H1 (cell line): Measurements from ENCODE around the gene TSEN34. TPM values are rescaled to one million over a fixed set of nuclear protein-coding genes. Genes with fewer than 3 reads are reported as not detected.

Source experiments
- CTCF ChIA-PET: fragments of 300-600 bp; sonication (Branson Sonifier 250); formaldehyde crosslinking; loops from one replicate; lab custom pipeline; 2021; ENCODE audit not compliant: partially characterized antibody; lab: Charles Lee
- POLR2A ChIA-PET: fragments of 300-600 bp; sonication (Branson Sonifier 250); formaldehyde crosslinking; loops from one replicate; lab custom pipeline; 2021; ENCODE audit warnings: inconsistent platforms; ENCODE audit not compliant: partially characterized antibody; lab: Charles Lee
- DNase-seq, 2 experiments: peaks; one replicate each; pipeline versions ENCODE4 v3.0.0 to v3.0.0-alpha.2; 2010 to 2022; ENCODE audit warnings: low spot score in 2 of 2, low read depth in 1 of 2, mixed read lengths in 1 of 2
- FAIRE-seq: peaks from 2 replicates; lab custom pipeline; 2011; peaks lifted over from hg19 to GRCh38; lab: Jason Lieb, UNC
- H2AFZ ChIP-seq: 2 replicates; pipeline ENCODE4 v1.8.1; 2012; ENCODE audit warnings: low read length, inconsistent platforms
- H2AK5ac ChIP-seq: 2 replicates; pipeline ENCODE4 v1.6.1; 2013; ENCODE audit warnings: low read depth, low read length
- H2BK120ac ChIP-seq: replicated peaks from 2 replicates; pipeline ENCODE3; 2013; ENCODE audit warnings: low read depth, low read length, inconsistent platforms
- H2BK12ac ChIP-seq: 2 replicates; pipeline ENCODE4 v1.6.1; 2013; ENCODE audit warnings: low read depth, low read length
- H2BK15ac ChIP-seq: 2 replicates; pipeline ENCODE4 v1.6.1; 2013; ENCODE audit warnings: low read length
- H2BK20ac ChIP-seq: 2 replicates; pipeline ENCODE4 v1.6.1; 2013; ENCODE audit warnings: low read length
- H2BK5ac ChIP-seq: 2 replicates; pipeline ENCODE4 v1.6.1; 2013; ENCODE audit warnings: low read depth, low read length
- H3K14ac ChIP-seq: 2 replicates; pipeline ENCODE4 v1.6.1; 2013; ENCODE audit warnings: inconsistent platforms; ENCODE audit not compliant: insufficient read length
- H3K18ac ChIP-seq: 2 replicates; pipeline ENCODE4 v1.6.1; 2013; ENCODE audit warnings: low read length; ENCODE audit errors: extremely low read depth
- H3K23ac ChIP-seq: 2 replicates; pipeline ENCODE4 v1.6.1; 2013; ENCODE audit warnings: inconsistent platforms; ENCODE audit not compliant: insufficient read length
- H3K23me2 ChIP-seq: 2 replicates; pipeline ENCODE4 v1.6.1; 2013; ENCODE audit warnings: low read depth, low read length
- H3K27ac ChIP-seq: 2 replicates; pipeline ENCODE4 v1.6.1; 2011; ENCODE audit warnings: low read depth, low read length, inconsistent platforms
- H3K27me3 ChIP-seq, 4 experiments: replicated peaks in 1 of 4; 1 replicate in 1 of 4; 2 replicates in 3 of 4; pipeline versions ENCODE4 v1.6.1 to v1.8.1; 2011 to 2013; ENCODE audit warnings: low read length in 3 of 4, mild to moderate bottlenecking in 3 of 4, inconsistent platforms in 2 of 4, mixed read lengths in 2 of 4, moderate library complexity in 1 of 4; ENCODE audit not compliant: control insufficient read depth in 3 of 4, insufficient read depth in 3 of 4; ENCODE audit errors: extremely low read depth in 1 of 4
- H3K36me3 ChIP-seq, 4 experiments: 2 replicates each; pipeline versions ENCODE4 v1.6.1 to v1.8.1; 2011 to 2013; ENCODE audit warnings: mild to moderate bottlenecking in 4 of 4, low read length in 3 of 4, moderate library complexity in 2 of 4, control low read depth in 1 of 4, inconsistent platforms in 1 of 4; ENCODE audit not compliant: insufficient read depth in 4 of 4, control insufficient read depth in 2 of 4
- H3K4ac ChIP-seq: replicated peaks from 2 replicates; pipeline ENCODE3; 2013; ENCODE audit warnings: low read length, low read depth, mixed read lengths, inconsistent platforms; ENCODE audit not compliant: insufficient read length
- H3K4me1 ChIP-seq, 4 experiments: replicated peaks in 1 of 4; 1 replicate in 1 of 4; 2 replicates in 3 of 4; pipeline versions ENCODE4 v1.6.1 to v1.8.1; 2011 to 2013; ENCODE audit warnings: low read length in 3 of 4, inconsistent platforms in 2 of 4, mixed read lengths in 1 of 4; ENCODE audit not compliant: insufficient read depth in 4 of 4, control insufficient read depth in 3 of 4
- H3K4me2 ChIP-seq, 2 experiments: 2 replicates each; pipeline versions ENCODE4 v1.6.1 to v1.8.1; 2011 to 2013; ENCODE audit warnings: low read depth in 2 of 2, low read length in 2 of 2, control low read depth in 1 of 2, inconsistent platforms in 1 of 2, mild to moderate bottlenecking in 1 of 2; ENCODE audit not compliant: insufficient read depth in 1 of 2
- H3K4me3 ChIP-seq, 4 experiments: fragments of 200-600, 300-600 bp in 1 of 4; sonication (generic), shearing (Covaris generic), sonication (Bioruptor Twin) in 1 of 4; 2 replicates each; pipeline versions ENCODE4 v1.5.1 to v1.8.1; 2011 to 2016; ENCODE audit warnings: low read length in 4 of 4, low read depth in 3 of 4, control low read depth in 2 of 4, inconsistent platforms in 2 of 4, mild to moderate bottlenecking in 2 of 4, mixed read lengths in 1 of 4, moderate library complexity in 1 of 4; ENCODE audit not compliant: insufficient read depth in 2 of 4; ENCODE audit errors: extremely low read depth in 1 of 4
- H3K56ac ChIP-seq: replicated peaks from 2 replicates; pipeline ENCODE3; 2013; ENCODE audit warnings: low read depth, mild to moderate bottlenecking, mixed read lengths, low read length, inconsistent platforms; ENCODE audit not compliant: insufficient read length
- H3K79me1 ChIP-seq: 2 replicates; pipeline ENCODE4 v1.6.1; 2013; ENCODE audit warnings: low read depth, low read length, control low read depth
- H3K79me2 ChIP-seq, 2 experiments: 2 replicates each; pipeline versions ENCODE4 v1.6.1 to v1.8.1; 2012 to 2013; ENCODE audit warnings: low read length in 2 of 2, mild to moderate bottlenecking in 2 of 2, inconsistent platforms in 1 of 2; ENCODE audit not compliant: insufficient read depth in 2 of 2, control insufficient read depth in 1 of 2
- H3K9ac ChIP-seq, 4 experiments: replicated peaks in 1 of 4; 1 replicate in 1 of 4; 2 replicates in 3 of 4; pipeline versions ENCODE4 v1.6.1 to v1.8.1; 2011 to 2013; ENCODE audit warnings: low read depth in 3 of 4, low read length in 3 of 4, control low read depth in 2 of 4, mild to moderate bottlenecking in 2 of 4, moderate library complexity in 2 of 4, inconsistent platforms in 1 of 4; ENCODE audit errors: extremely low read depth in 1 of 4
- H3K9me3 ChIP-seq, 2 experiments: 2 replicates each; pipeline versions ENCODE4 v1.6.1 to v1.8.1; 2012 to 2013; ENCODE audit warnings: mild to moderate bottlenecking in 2 of 2, moderate library complexity in 2 of 2, control low read depth in 1 of 2, inconsistent platforms in 1 of 2, low read depth in 1 of 2, low read length in 1 of 2, mixed read lengths in 1 of 2; ENCODE audit not compliant: insufficient read depth in 2 of 2
- H4K20me1 ChIP-seq, 2 experiments: replicated peaks in 1 of 2; 2 replicates each; pipeline versions ENCODE3 to v1.8.1; 2011 to 2013; ENCODE audit warnings: inconsistent platforms in 2 of 2, low read length in 2 of 2, mild to moderate bottlenecking in 1 of 2; ENCODE audit not compliant: insufficient read depth in 2 of 2, control insufficient read depth in 1 of 2
- H4K5ac ChIP-seq: 2 replicates; pipeline ENCODE4 v1.6.1; 2013; ENCODE audit warnings: low read length, low read depth, mixed read lengths, inconsistent platforms; ENCODE audit not compliant: insufficient read length
- H4K8ac ChIP-seq: 2 replicates; pipeline ENCODE4 v1.8.0; 2013; ENCODE audit warnings: mild to moderate bottlenecking, moderate library complexity, low read length, inconsistent platforms; ENCODE audit not compliant: insufficient read depth; ENCODE audit errors: extremely low read depth
- H4K91ac ChIP-seq: replicated peaks from 2 replicates; pipeline ENCODE3; 2013; ENCODE audit warnings: low read length, mixed read lengths, inconsistent platforms; ENCODE audit not compliant: insufficient read length
- KDM1A ChIP-seq: fragments of 200-600, 300-600 bp; sonication (generic); IDR thresholded peaks from 2 replicates; pipeline ENCODE4 v1.7.1; 2016; ENCODE audit warnings: mild to moderate bottlenecking, low read length, borderline replicate concordance
- RBBP5 ChIP-seq: IDR thresholded peaks from 2 replicates; pipeline ENCODE4 v1.7.1; 2012; ENCODE audit warnings: low read depth, mild to moderate bottlenecking, inconsistent platforms, low read length, moderate library complexity, borderline replicate concordance
- WGBS, 2 experiments: shearing (Covaris generic) in 1 of 2; methylation state at CpG; one replicate each; pipeline versions ENCODE4 v1.1.6 to v1.1.7; 2013 to 2015; ENCODE audit warnings: low lambda C conversion rate in 2 of 2, mixed read lengths in 2 of 2, inconsistent platforms in 1 of 2, low coverage in 1 of 2, missing lambda C conversion rate in 1 of 2; ENCODE audit not compliant: insufficient replicate concordance in 2 of 2, insufficient coverage in 1 of 2, insufficient read length in 1 of 2; ENCODE audit errors: extremely low coverage in 1 of 2, missing lambda C conversion rate in 1 of 2; 5-methylcytosine and 5-hydroxymethylcytosine counted together
- polyA plus RNA-seq, 7 experiments: library from polyadenylated mRNA; depleted of rRNA in 3 of 7; stranded (reverse) in 5 of 7; unstranded in 2 of 7; fragments of >200 nt in 5 of 7; fragments of 200-250 nt in 2 of 7; gene quantifications; 1 replicate in 5 of 7; 2 replicates in 1 of 7; 4 replicates in 1 of 7; pipeline versions ENCODE4 v1.2.1 to v1.2.3, GENCODE V29; 2011 to 2013; ENCODE audit warnings: missing spikeins in 2 of 7, mixed read lengths in 2 of 7
- total RNA-seq: library from RNA; stranded (reverse); fragmentation: NEBNext Ultra II Directional; extraction: Animal tissue kit (Norgen Biotek cat#: 25700); gene quantifications from 2 replicates; pipeline ENCODE4 v1.2.1, GENCODE V29; 2021

Gene TSEN34
- total and polyA plus RNA-seq, 2 of the 8 experiments (the other 6 are each of a cell fraction or from before 2014, with no cell fraction given) = 22.5 to 52.3 TPM

DNA sequence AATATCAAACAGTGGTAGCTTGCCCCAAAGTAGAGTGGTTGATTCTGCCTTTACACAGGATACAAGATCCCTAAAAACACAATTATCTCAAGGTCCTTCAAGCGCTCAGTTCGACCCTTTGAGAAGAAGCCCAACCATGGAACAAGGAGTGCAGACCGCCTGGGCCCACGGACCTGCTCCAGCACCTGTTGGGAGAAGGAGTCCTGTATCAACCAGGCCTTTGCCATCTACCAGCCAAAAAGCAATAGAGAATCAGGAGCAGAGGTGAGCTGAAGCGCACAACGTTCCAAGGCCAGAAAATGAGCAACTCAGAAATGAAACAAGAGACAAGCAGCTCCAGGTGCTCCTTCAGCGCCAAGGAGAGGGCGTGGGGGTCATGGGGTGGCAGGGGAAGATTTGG lies 38.0 kb downstream of the TSEN34 start:
- H2AK5ac ChIP-seq = no peak overlapping the region
- no peaks in the 10 kb centered on the region for H4K20me1 ChIP-seq
- H3K18ac ChIP-seq = no peak overlapping the region
- no peak overlapping the region for H2BK20ac ChIP-seq
- no peak overlapping the region for H4K91ac ChIP-seq
- H4K5ac ChIP-seq = no peak overlapping the region
- no peak overlapping the region for H2BK12ac ChIP-seq
- H3K14ac ChIP-seq = no peak overlapping the region
- no peak overlapping the region for H2BK15ac ChIP-seq
- FAIRE-seq (no peak), DNase-seq (no peak)
- H3K27me3 ChIP-seq = peaks cover 0 to 7% (median 2%) of the 10 kb centered on the region in 4 experiments; a peak in 3 of 7 replicates
- H2AFZ ChIP-seq = no peak overlapping the region
- H3K23me2 ChIP-seq = no peaks in the 10 kb centered on the region
- H3K79me1 ChIP-seq = no peaks in the 10 kb centered on the region
- TF ChIP-seq RBBP5 (no peak), KDM1A (no peak)
- H3K4ac ChIP-seq = no peak overlapping the region
- H3K9me3 ChIP-seq = peaks cover under 1 to 3% of the 10 kb centered on the region in 2 experiments; a peak in 2 of 4 replicates
- H3K4me1 ChIP-seq = no peaks in the 10 kb centered on the region
- H3K36me3 ChIP-seq = no peaks in the 10 kb centered on the region
- no peak overlapping the region for H2BK5ac ChIP-seq
- 92% methylated on average over 8 of the region's 8 CpGs; no CpG with 5 or more reads in 1 of the 2 experiments for WGBS, 2 experiments
- no peak overlapping the region for H2BK120ac ChIP-seq
- H3K27ac ChIP-seq = no peak overlapping the region
- no peak overlapping the region for H3K23ac ChIP-seq
- H3K9ac ChIP-seq = no peak overlapping the region
- H4K8ac ChIP-seq = no peak overlapping the region
- H3K4me2 ChIP-seq = no peak overlapping the region
- H3K4me3 ChIP-seq = no peak overlapping the region
- POLR2A ChIA-PET = interaction anchor here (1.3 to 6.4 kb wide), 3 partner anchors 21 to 56 kb away, joined by 3 to 73 read pairs (median 40); partner anchors contain the start of genes RPS9 and TMC4
- H3K56ac ChIP-seq = no peak overlapping the region
- H3K79me2 ChIP-seq = no peaks in the 10 kb centered on the region
- CTCF ChIA-PET = interaction anchor here (0.8 to 1.4 kb wide), 3 partner anchors 13 to 162 kb away, joined by 3 to 6 read pairs (median 4); no protein-coding TSS in a partner anchor
